NB4 (cell line): ENCODE results near the gene DYNC1H1.

Source experiments
- DNase-seq: peaks from one replicate; pipeline ENCODE4 v3.0.0; 2010; ENCODE audit warnings: low read depth
- H3K4me3 ChIP-seq: one replicate; pipeline ENCODE4 v1.5.1; 2011; ENCODE audit warnings: mild to moderate bottlenecking, low read depth, low read length, moderate library complexity
- MYC ChIP-seq: IDR thresholded peaks from 2 replicates; pipeline ENCODE4 v1.6.1; 2011; ENCODE audit warnings: low read depth, low read length
- POLR2A ChIP-seq: IDR thresholded peaks from 2 replicates; pipeline ENCODE4 v1.6.1; 2011; ENCODE audit warnings: mild to moderate bottlenecking; ENCODE audit not compliant: insufficient read length; ENCODE audit errors: extremely low read depth
- TF ChIP-seq, protein P1 (sequence below): IDR thresholded peaks from 2 replicates; pipeline ENCODE4 v1.6.1; 2011; ENCODE audit warnings: low read depth, low read length
- TF ChIP-seq, protein P2 (sequence below): IDR thresholded peaks from one replicate; pipeline ENCODE4 v1.5.1; 2012; ENCODE audit warnings: low read depth, low read length

Gene DYNC1H1

DNA sequence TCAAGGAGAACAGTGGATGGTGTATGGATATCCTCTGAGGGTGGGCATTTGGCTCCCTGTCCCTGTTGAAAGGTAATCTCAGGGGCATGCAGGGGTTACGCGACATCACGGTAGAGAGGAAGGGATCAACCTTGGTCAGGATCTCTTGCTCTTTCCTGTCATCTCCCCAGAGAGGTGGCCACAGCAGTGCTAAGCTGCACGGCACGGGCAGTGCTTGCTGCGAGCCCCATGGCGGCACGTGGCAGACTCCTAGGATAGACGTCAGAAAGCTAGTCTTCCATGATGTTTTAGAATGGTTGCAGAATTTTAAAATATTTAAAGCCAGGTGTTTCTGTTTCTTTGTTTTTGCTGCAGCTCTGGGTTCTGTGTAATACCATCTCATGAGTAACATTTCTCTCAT, 41.0 kb downstream of the DYNC1H1 start:
- no peak for DNase-seq
- H3K4me3 ChIP-seq = no peak overlapping the region
- TF ChIP-seq, protein P1, sequence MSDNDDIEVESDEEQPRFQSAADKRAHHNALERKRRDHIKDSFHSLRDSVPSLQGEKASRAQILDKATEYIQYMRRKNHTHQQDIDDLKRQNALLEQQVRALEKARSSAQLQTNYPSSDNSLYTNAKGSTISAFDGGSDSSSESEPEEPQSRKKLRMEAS = no peak
- no peak for TF ChIP-seq MYC
- no peak for TF ChIP-seq POLR2A
- TF ChIP-seq, protein P2, sequence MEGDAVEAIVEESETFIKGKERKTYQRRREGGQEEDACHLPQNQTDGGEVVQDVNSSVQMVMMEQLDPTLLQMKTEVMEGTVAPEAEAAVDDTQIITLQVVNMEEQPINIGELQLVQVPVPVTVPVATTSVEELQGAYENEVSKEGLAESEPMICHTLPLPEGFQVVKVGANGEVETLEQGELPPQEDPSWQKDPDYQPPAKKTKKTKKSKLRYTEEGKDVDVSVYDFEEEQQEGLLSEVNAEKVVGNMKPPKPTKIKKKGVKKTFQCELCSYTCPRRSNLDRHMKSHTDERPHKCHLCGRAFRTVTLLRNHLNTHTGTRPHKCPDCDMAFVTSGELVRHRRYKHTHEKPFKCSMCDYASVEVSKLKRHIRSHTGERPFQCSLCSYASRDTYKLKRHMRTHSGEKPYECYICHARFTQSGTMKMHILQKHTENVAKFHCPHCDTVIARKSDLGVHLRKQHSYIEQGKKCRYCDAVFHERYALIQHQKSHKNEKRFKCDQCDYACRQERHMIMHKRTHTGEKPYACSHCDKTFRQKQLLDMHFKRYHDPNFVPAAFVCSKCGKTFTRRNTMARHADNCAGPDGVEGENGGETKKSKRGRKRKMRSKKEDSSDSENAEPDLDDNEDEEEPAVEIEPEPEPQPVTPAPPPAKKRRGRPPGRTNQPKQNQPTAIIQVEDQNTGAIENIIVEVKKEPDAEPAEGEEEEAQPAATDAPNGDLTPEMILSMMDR = no peak

DNA sequence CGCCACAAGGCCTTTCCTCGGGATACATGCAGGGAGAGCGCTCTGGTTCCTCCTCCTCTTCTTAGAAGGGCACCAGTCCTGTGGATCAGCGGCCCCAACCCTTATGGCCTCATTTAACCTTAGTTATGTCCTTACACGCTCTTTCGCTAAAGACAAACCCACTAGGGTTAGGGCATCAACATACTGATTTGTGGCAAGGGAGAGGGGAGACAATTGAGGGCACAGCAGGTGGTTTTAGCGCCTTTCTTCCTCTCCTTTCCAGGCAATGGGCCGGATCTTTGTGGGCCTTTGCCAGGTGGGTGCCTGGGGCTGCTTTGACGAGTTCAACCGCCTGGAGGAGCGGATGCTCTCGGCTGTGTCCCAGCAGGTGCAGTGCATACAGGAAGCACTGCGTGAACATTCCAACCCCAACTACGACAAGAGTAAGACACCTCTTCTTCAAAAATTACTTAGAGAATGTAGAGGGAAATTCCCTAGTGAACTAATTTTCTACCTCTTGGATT, 43.6 kb downstream of the DYNC1H1 start:
- DNase-seq = no peak
- no peak for TF ChIP-seq POLR2A
- no peak for TF ChIP-seq MYC
- TF ChIP-seq, protein P2 = no peak
- TF ChIP-seq, protein P1 = no peak
- H3K4me3 ChIP-seq = no peak overlapping the region

DNA sequence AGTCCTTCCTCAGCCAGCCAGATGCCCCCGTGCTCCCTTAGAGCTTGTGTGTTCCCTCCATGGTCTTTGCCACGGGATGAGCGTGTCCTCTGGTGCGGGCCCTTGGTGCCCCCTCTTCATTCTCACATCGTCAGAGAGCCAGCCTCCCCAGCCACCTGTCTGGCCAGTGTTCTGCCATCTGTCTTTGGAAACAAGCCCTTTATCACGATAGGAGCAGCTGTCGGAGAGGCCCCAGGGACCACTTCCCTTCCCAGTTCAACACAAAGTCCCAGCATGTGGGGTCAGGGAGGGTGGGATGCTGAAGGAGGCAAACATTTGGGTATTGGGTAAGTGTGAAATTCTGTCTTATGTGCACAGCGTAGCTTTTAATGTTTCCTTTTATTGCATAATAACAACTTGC, 44.5 kb downstream of the DYNC1H1 start:
- no peak overlapping the region for H3K4me3 ChIP-seq
- no peak for DNase-seq
- TF ChIP-seq, protein P2 = no peak

DNA sequence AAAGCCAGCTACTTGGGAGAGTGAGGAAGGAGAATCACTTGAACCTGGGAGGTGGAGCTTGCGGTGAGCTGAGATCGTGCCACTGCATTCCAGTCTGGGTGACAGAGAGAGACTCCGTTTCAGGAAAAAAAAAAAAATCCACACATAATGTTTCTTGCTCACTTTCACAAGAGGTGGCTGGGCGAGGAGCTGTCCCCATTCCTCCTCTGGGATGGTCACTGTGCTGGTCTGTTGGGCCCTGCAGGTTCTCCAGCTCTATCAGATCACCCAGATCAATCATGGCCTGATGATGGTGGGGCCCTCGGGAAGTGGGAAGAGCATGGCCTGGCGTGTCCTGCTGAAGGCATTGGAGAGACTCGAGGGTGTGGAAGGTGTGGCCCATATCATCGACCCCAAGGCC, 47.3 kb downstream of the DYNC1H1 start:
- DNase-seq = no peak
- H3K4me3 ChIP-seq = no peak overlapping the region
- TF ChIP-seq, protein P2 = no peak
- TF ChIP-seq POLR2A = no peak
- no peak for TF ChIP-seq MYC
- TF ChIP-seq, protein P1 = no peak

DNA sequence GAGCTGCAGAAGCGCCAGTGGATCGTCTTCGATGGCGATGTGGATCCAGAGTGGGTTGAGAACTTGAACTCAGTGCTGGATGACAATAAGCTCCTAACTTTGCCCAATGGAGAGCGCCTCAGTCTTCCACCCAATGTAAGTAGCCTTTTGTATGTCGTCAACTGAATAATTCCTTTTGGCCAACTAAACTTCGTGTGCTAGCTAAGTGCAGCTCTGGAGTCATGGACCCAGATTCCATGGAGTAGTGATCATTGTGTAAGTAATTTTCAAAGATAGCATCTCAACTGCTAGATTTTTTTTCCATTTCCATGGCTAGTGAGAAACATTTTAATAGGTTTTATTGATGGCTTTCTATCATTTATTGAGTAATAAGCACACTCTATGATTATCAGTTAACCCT, 48.0 kb downstream of the DYNC1H1 start:
- H3K4me3 ChIP-seq = no peak overlapping the region
- DNase-seq = no peak
- TF ChIP-seq POLR2A = no peak
- TF ChIP-seq, protein P1 = no peak
- TF ChIP-seq MYC = no peak
- TF ChIP-seq, protein P2 = no peak

DNA sequence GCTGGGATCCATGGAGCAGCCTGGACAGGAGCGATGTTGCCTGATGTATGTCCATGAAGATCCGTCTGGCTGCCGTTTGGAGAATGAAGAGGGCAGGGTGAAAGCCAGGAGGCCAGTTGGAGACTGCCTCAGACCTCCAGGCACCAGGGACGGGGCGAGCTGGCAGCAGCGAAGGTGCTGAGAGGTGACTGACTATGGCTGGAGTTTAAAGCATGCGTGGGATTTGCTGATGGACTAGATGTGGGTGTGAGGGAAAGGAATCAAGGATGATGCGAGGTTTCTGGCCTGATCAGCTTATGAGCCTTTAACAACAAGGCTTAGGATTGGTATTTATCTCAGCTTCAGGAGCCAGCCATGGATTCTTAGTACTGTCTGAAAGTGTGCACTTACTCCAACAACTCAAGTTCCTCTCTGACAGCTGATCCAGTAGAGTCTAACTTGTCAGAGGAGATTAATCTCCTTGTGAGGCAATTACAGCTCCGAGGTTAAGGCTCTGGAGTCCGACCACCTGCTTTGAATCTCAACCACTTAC, 49.4 kb downstream of the DYNC1H1 start:
- no peak overlapping the region for H3K4me3 ChIP-seq
- DNase-seq = no peak
- TF ChIP-seq MYC (no peak), POLR2A (no peak)
- TF ChIP-seq, protein P1 = no peak
- TF ChIP-seq, protein P2 = no peak
